ENCODE results near the gene FBXO45. TPM values are rescaled to one million over a fixed set of nuclear protein-coding genes. Genes with fewer than 3 reads are reported as not detected.

Gene FBXO45
- total and polyA plus RNA-seq, 2 of the 13 experiments (the other 11 are each of a cell fraction or from before 2014, with no cell fraction given) = 7.0 to 12.1 TPM

- in situ Hi-C loops (cut with HindIII; ENCODE audit: extremely low pct_ligation_motif_present, low pct_unique_long_range_greater_than_20kb) = no loop called here
- 15% methylated on average over 16 of the region's 43 CpGs for WGBS (ENCODE audit: low lambda C conversion rate)
- Histone ChIP-seq H4K20me1 (ENCODE audit: insufficient read depth, low read length) (no peaks in the 10 kb centered on the region), H3K4me1 (ENCODE audit: insufficient read depth, low read length) (peaks cover 39% of the 10 kb centered on the region), H2AFZ (ENCODE audit: low read length) (peak overlapping the region; percentile 54), H3K27me3 (ENCODE audit: control insufficient read depth in 1 of 2, insufficient read depth in 2 of 2, low read length in 2 of 2) (peaks cover 2 to 8% of the 10 kb centered on the region in 2 experiments; a peak in 3 of 5 replicates), H3K4me2 (ENCODE audit: low read depth, low read length) (peak overlapping the region; percentile 92), H3K27ac (ENCODE audit: extremely low read length, insufficient read depth, low read length) (peak overlapping the region; percentile 73), H3K9me3 (ENCODE audit: low read length) (no peaks in the 10 kb centered on the region), H3K9ac (ENCODE audit: insufficient read depth, low read depth, low read length) (peak overlapping the region; percentile 68), H3K36me3 (replicated peaks in 1 of 2; ENCODE audit: control insufficient read depth in 1 of 2, insufficient read depth in 2 of 2, low read length in 2 of 2) (no peaks in the 10 kb centered on the region), H3K79me2 (ENCODE audit: insufficient read depth, low read length) (no peaks in the 10 kb centered on the region), H3K4me3 (replicated peaks in 1 of 3; ENCODE audit: insufficient read depth in 1 of 3, low read depth in 2 of 3, low read length in 3 of 3) (peak overlapping the region; percentile 59 to 73 (median 67))
- peak; percentile 26 for FAIRE-seq
- BruUV-seq (replicated peaks) = TSS peak; percentile 89
- CTCF ChIA-PET (ENCODE audit: low intra/inter-chr PET ratio, low total read pairs) = no interaction called here
- POLR2A ChIA-PET = interaction anchor here (1.0 to 1.2 kb wide), 2 partner anchors 28 to 29 kb away, joined by 3 read pairs; no protein-coding TSS in a partner anchor
- peak; percentile 88 for ATAC-seq
- intact Hi-C loops (cut with micrococcal nuclease; ENCODE audit: unreplicated experiment) = loop anchor here (1.0 kb wide), 1 partner anchor 34 kb away; no protein-coding TSS in a partner anchor
- peak; percentile 54 for DNase-seq (ENCODE audit: low spot score)
- TF ChIP-seq CAMTA2 (CRISPR knock-in tag; IDR thresholded peaks at IDR 0.05; ENCODE audit: borderline replicate concordance) = no peak
- no peak for TF ChIP-seq FOSL1 (CRISPR knock-in tag; IDR thresholded peaks at IDR 0.05; ENCODE audit: borderline replicate concordance)
- TF ChIP-seq ZNF335 (CRISPR knock-in tag; IDR thresholded peaks at IDR 0.05) = 0 out of 2 replicates have a peak, but pooled peaks have one; percentile 52
- TF ChIP-seq HNRNPUL1 (IDR thresholded peaks at IDR 0.05; ENCODE audit: low read depth, low read length) = no peak
- 0 out of 2 replicates have a peak, but pooled peaks have one; percentile 59 for TF ChIP-seq BRF2 (CRISPR knock-in tag; IDR thresholded peaks at IDR 0.05)
- no peak for TF ChIP-seq ZNF740 (CRISPR knock-in tag; IDR thresholded peaks at IDR 0.05)
- TF ChIP-seq HMG20A (CRISPR knock-in tag; IDR thresholded peaks at IDR 0.05; ENCODE audit: borderline replicate concordance) = no peak
- TF ChIP-seq ZNF576 (CRISPR knock-in tag; IDR thresholded peaks at IDR 0.05) = no peak
- TF ChIP-seq ZBTB34 (CRISPR knock-in tag; IDR thresholded peaks at IDR 0.05) = peak; percentile 69
- TF ChIP-seq ZNF580 (CRISPR knock-in tag; IDR thresholded peaks at IDR 0.05; ENCODE audit: borderline replicate concordance, low read depth) = no peak
- no peak for TF ChIP-seq ETV6 (CRISPR knock-in tag; conservative IDR thresholded peaks at IDR 0.05)
- TF ChIP-seq CENPX (CRISPR knock-in tag; IDR thresholded peaks at IDR 0.05) = no peak
- no peak for TF ChIP-seq ZNF678 (CRISPR knock-in tag; IDR thresholded peaks at IDR 0.05)
- no peak for TF ChIP-seq ZNF562 (CRISPR knock-in tag; IDR thresholded peaks at IDR 0.05; ENCODE audit: borderline replicate concordance)
- TF ChIP-seq MED13 (CRISPR knock-in tag; IDR thresholded peaks at IDR 0.05) = no peak
- TF ChIP-seq SRF (IDR thresholded peaks at IDR 0.05; ENCODE audit: low read depth, low read length) = no peak
- no peak for TF ChIP-seq FOXK1 (CRISPR knock-in tag; IDR thresholded peaks at IDR 0.05; ENCODE audit: borderline replicate concordance, low read depth)
- no peak for TF ChIP-seq MAFG (CRISPR knock-in tag; IDR thresholded peaks at IDR 0.05)
- 0 out of 2 replicates have a peak, but pooled peaks have one; percentile 54 for TF ChIP-seq KDM3A (CRISPR knock-in tag; IDR thresholded peaks at IDR 0.05; ENCODE audit: low read depth)
- no peak for TF ChIP-seq CCDC6 (CRISPR knock-in tag; IDR thresholded peaks at IDR 0.05)
- 0 out of 2 replicates have a peak, but pooled peaks have one; percentile 67 for TF ChIP-seq SRY (CRISPR knock-in tag; IDR thresholded peaks at IDR 0.05)
Observed at GRCh38 chr3:196632046-196632751, 63.7 kb downstream of the FBXO45 start.
